AG09309 (cell line): ENCODE results near the gene TRPV4.

ENCODE experiments used
- DNase-seq: peaks from one replicate; pipeline ENCODE4 v3.0.0-alpha.2; 2010; ENCODE audit warnings: low read depth
- H3K4me3 ChIP-seq: 2 replicates; pipeline ENCODE4 v1.5.1; 2011; ENCODE audit warnings: mild to moderate bottlenecking, low read depth, low read length, moderate library complexity; ENCODE audit not compliant: control insufficient read depth
- CTCF ChIP-seq: IDR thresholded peaks from 2 replicates; pipeline ENCODE4 v1.5.1; 2011; ENCODE audit warnings: mild to moderate bottlenecking, low read depth, low read length, inconsistent platforms; ENCODE audit not compliant: insufficient read depth, control insufficient read depth; ENCODE audit errors: missing control alignments

Gene TRPV4

GRCh38 chr12:109822416-109822815 is 10.8 kb downstream of the TRPV4 start:
- no peak for TF ChIP-seq CTCF
- no peak for DNase-seq
- no peak overlapping the region for H3K4me3 ChIP-seq

- no peak overlapping the region for H3K4me3 ChIP-seq
- TF ChIP-seq CTCF: no peak
- no peak for DNase-seq
These were observed 11.2 kb downstream of the TRPV4 start for GRCh38 chr12:109821968-109822367.

GRCh38 chr12:109820816-109821381 is 12.3 kb downstream of the TRPV4 start:
- no peak for TF ChIP-seq CTCF
- H3K4me3 ChIP-seq: no peak overlapping the region
- DNase-seq: no peak

- DNase-seq: peak; percentile 81
- no peak for TF ChIP-seq CTCF
- no peak overlapping the region for H3K4me3 ChIP-seq
These were observed 14.2 kb downstream of the TRPV4 start for GRCh38 chr12:109818905-109819500.

- TF ChIP-seq CTCF: no peak
- no peak for DNase-seq
- H3K4me3 ChIP-seq: no peak overlapping the region
These were observed 14.9 kb downstream of the TRPV4 start for GRCh38 chr12:109818253-109818652.

GRCh38 chr12:109817627-109818231 is 15.5 kb downstream of the TRPV4 start:
- no peak overlapping the region for H3K4me3 ChIP-seq
- no peak for DNase-seq
- TF ChIP-seq CTCF: no peak

GRCh38 chr12:109816870-109817269 is 16.3 kb downstream of the TRPV4 start:
- no peak for TF ChIP-seq CTCF
- no peak for DNase-seq
- H3K4me3 ChIP-seq: no peak overlapping the region
